Ovary (tissue), 3 donors: ENCODE results near the gene DDX60.

ENCODE experiments used
- POLR2A ChIP-seq: fragments of 450-650 bp; IDR thresholded peaks from one replicate; pipeline ENCODE4 v1.6.1; 2017; ENCODE audit warnings: antibody characterized with exemption, mild to moderate bottlenecking, moderate library complexity
- TF ChIP-seq, protein P1 (sequence below), 3 donors: fragments of 450-650 bp in 2 of 3; fragments of 200-600 bp in 1 of 3; IDR thresholded peaks; one replicate each; pipeline versions ENCODE4 v1.5.1 to v1.8.0; 2016 to 2022; ENCODE audit warnings: antibody characterized with exemption in 3 of 3, mild to moderate bottlenecking in 1 of 3
- donor health status: DM: no; HTN: no; CAD: no.

DNA sequence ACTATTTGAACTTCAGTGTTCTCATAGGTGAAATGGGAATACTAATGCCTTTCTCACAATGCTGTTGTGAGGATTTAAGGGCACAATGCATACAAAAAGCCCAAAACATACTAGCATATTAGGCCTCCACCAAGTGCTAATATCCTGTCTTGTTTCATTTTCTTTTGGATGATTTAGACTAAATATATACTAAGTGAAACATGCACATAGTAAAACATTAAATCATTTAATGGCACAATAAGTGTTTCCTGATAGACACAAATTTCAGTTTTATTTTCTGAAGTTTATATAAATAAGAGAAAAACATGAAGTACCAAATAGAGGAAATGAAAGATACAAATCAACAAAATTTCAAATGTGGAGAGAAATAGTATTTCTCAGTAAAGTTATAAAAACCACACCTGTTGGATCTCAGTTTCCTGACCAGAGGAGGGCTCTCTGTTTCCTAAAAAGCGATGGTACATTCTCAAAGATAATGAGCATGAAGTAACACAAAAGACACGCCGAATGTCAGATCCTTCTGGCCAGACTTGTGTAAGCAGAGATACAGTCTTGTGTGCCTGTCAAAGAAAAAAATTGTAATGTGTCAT, 25.1 kb downstream of the DDX60 start:
- TF ChIP-seq, protein P1, sequence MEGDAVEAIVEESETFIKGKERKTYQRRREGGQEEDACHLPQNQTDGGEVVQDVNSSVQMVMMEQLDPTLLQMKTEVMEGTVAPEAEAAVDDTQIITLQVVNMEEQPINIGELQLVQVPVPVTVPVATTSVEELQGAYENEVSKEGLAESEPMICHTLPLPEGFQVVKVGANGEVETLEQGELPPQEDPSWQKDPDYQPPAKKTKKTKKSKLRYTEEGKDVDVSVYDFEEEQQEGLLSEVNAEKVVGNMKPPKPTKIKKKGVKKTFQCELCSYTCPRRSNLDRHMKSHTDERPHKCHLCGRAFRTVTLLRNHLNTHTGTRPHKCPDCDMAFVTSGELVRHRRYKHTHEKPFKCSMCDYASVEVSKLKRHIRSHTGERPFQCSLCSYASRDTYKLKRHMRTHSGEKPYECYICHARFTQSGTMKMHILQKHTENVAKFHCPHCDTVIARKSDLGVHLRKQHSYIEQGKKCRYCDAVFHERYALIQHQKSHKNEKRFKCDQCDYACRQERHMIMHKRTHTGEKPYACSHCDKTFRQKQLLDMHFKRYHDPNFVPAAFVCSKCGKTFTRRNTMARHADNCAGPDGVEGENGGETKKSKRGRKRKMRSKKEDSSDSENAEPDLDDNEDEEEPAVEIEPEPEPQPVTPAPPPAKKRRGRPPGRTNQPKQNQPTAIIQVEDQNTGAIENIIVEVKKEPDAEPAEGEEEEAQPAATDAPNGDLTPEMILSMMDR (IDR thresholded peaks at IDR 0.05) = no peak
- no peak for TF ChIP-seq POLR2A
